H9 (cell line): ENCODE results near the gene TGDS. TPM values are rescaled to one million over a fixed set of nuclear protein-coding genes. Genes with fewer than 3 reads are reported as not detected.

Source experiments
- DNase-seq: peaks from one replicate; pipeline ENCODE4 v3.0.0-alpha.2; 2017
- H2AFZ ChIP-seq: one replicate; pipeline ENCODE4 v1.6.1; 2013; ENCODE audit warnings: mild to moderate bottlenecking, low read length, control low read depth, moderate library complexity
- H2AK5ac ChIP-seq: 2 replicates; pipeline ENCODE4 v1.6.1; 2013; ENCODE audit warnings: low read length, control low read depth, mixed read lengths; ENCODE audit not compliant: insufficient read length
- H2BK120ac ChIP-seq: one replicate; pipeline ENCODE4 v1.6.1; 2013; ENCODE audit warnings: low read depth, mild to moderate bottlenecking, low read length, control low read depth, inconsistent platforms; ENCODE audit not compliant: poor library complexity, severe bottlenecking
- H2BK12ac ChIP-seq: 2 replicates; pipeline ENCODE4 v1.6.1; 2013; ENCODE audit warnings: low read length, control low read depth, mixed read lengths, low read depth; ENCODE audit not compliant: insufficient read length
- H2BK15ac ChIP-seq: 2 replicates; pipeline ENCODE4 v1.6.1; 2013; ENCODE audit warnings: low read depth, low read length, control low read depth
- H2BK20ac ChIP-seq: one replicate; pipeline ENCODE4 v1.6.1; 2013; ENCODE audit warnings: low read depth, mild to moderate bottlenecking, low read length, control low read depth, inconsistent platforms; ENCODE audit not compliant: poor library complexity, severe bottlenecking
- H2BK5ac ChIP-seq: 2 replicates; pipeline ENCODE4 v1.6.1; 2013; ENCODE audit warnings: low read length, control low read depth, mixed read lengths; ENCODE audit not compliant: insufficient read length
- H3K14ac ChIP-seq: 2 replicates; pipeline ENCODE4 v1.6.1; 2013; ENCODE audit warnings: low read length, control low read depth; ENCODE audit not compliant: insufficient read depth
- H3K18ac ChIP-seq: 2 replicates; pipeline ENCODE4 v1.6.1; 2013; ENCODE audit warnings: low read depth, mild to moderate bottlenecking, mixed read lengths, low read length, control low read depth; ENCODE audit not compliant: insufficient read length
- H3K23ac ChIP-seq: 2 replicates; pipeline ENCODE4 v1.6.1; 2013; ENCODE audit warnings: low read length, control low read depth, mixed read lengths, low read depth; ENCODE audit not compliant: insufficient read length
- H3K23me2 ChIP-seq: 2 replicates; pipeline ENCODE4 v1.6.1; 2013; ENCODE audit warnings: low read depth, mild to moderate bottlenecking, mixed read lengths, low read length, control low read depth; ENCODE audit not compliant: insufficient read length, poor library complexity, severe bottlenecking
- H3K27ac ChIP-seq: 2 replicates; pipeline ENCODE4 v1.5.1; 2013; ENCODE audit warnings: low read length, control low read depth, mixed read lengths, low read depth; ENCODE audit not compliant: insufficient read length
- H3K27me3 ChIP-seq: 2 replicates; pipeline ENCODE4 v1.6.1; 2013; ENCODE audit warnings: low read length, control low read depth, inconsistent platforms; ENCODE audit not compliant: insufficient read depth
- H3K4ac ChIP-seq: 2 replicates; pipeline ENCODE4 v1.6.1; 2013; ENCODE audit warnings: low read depth, mild to moderate bottlenecking, control low read depth, inconsistent platforms, low read length, moderate library complexity
- H3K4me1 ChIP-seq: 2 replicates; pipeline ENCODE4 v1.6.1; 2013; ENCODE audit warnings: low read length, control low read depth, inconsistent platforms; ENCODE audit not compliant: insufficient read depth
- H3K4me2 ChIP-seq: 2 replicates; pipeline ENCODE4 v1.6.1; 2013; ENCODE audit warnings: low read length, control low read depth, mixed read lengths; ENCODE audit not compliant: insufficient read length, insufficient read depth
- H3K56ac ChIP-seq: 2 replicates; pipeline ENCODE4 v1.6.1; 2013; ENCODE audit warnings: low read depth, mild to moderate bottlenecking, mixed read lengths, low read length, control low read depth; ENCODE audit not compliant: insufficient read length
- H3K79me1 ChIP-seq: 2 replicates; pipeline ENCODE4 v1.6.1; 2013; ENCODE audit warnings: low read depth, mild to moderate bottlenecking, moderate library complexity, low read length, control low read depth, inconsistent platforms; ENCODE audit not compliant: insufficient read depth, poor library complexity, severe bottlenecking
- H3K79me2 ChIP-seq: 2 replicates; pipeline ENCODE4 v1.6.1; 2013; ENCODE audit warnings: low read length, control low read depth, inconsistent platforms; ENCODE audit not compliant: insufficient read depth
- H3K9ac ChIP-seq: 2 replicates; pipeline ENCODE4 v1.6.1; 2013; ENCODE audit warnings: low read length, control low read depth, mixed read lengths; ENCODE audit not compliant: insufficient read length; ENCODE audit errors: extremely low read depth
- H3K9me3 ChIP-seq: one replicate; pipeline ENCODE4 v1.6.1; 2013; ENCODE audit warnings: low read depth, low read length, inconsistent platforms; ENCODE audit not compliant: control insufficient read depth
- H3T11ph ChIP-seq: one replicate; pipeline ENCODE4 v1.6.1; 2013; ENCODE audit warnings: mild to moderate bottlenecking, low read length, control low read depth, inconsistent platforms
- H4K20me1 ChIP-seq: one replicate; pipeline ENCODE4 v1.6.1; 2013; ENCODE audit not compliant: control insufficient read depth, insufficient read length, insufficient read depth
- H4K5ac ChIP-seq: 2 replicates; pipeline ENCODE4 v1.6.1; 2013; ENCODE audit warnings: low read depth, mild to moderate bottlenecking, mixed read lengths, low read length, control low read depth; ENCODE audit not compliant: insufficient read length
- H4K8ac ChIP-seq: replicated peaks from 2 replicates; pipeline ENCODE4 v1.6.1; 2013; ENCODE audit warnings: low read length, control low read depth, mixed read lengths, low read depth; ENCODE audit not compliant: insufficient read length
- H4K91ac ChIP-seq: 2 replicates; pipeline ENCODE4 v1.6.1; 2013; ENCODE audit warnings: low read depth, mild to moderate bottlenecking, moderate library complexity, mixed read lengths, low read length, control low read depth; ENCODE audit not compliant: insufficient read length
- H3K27ac Mint-ChIP-seq, 3 experiments: 2 replicates in 2 of 3; 3 replicates in 1 of 3; pipeline ENCODE4 v1.8.0; 2020 to 2021; ENCODE audit warnings: mixed read lengths in 3 of 3, mild to moderate bottlenecking in 1 of 3, moderate library complexity in 1 of 3
- H3K27me3 Mint-ChIP-seq: 2 replicates; pipeline ENCODE4 v1.8.0; 2021; ENCODE audit warnings: low read depth, mild to moderate bottlenecking, moderate library complexity, mixed read lengths
- H3K36me3 Mint-ChIP-seq, 3 experiments: 2 replicates in 2 of 3; 3 replicates in 1 of 3; pipeline ENCODE4 v1.8.0; 2020 to 2021; ENCODE audit warnings: low read depth in 3 of 3, mixed read lengths in 3 of 3; ENCODE audit not compliant: insufficient read depth in 1 of 3
- H3K4me1 Mint-ChIP-seq, 2 experiments: 2 replicates each; pipeline ENCODE4 v1.8.0; 2020; ENCODE audit warnings: mixed read lengths in 2 of 2
- H3K4me3 Mint-ChIP-seq, 2 experiments: 2 replicates in 1 of 2; 3 replicates in 1 of 2; pipeline ENCODE4 v1.8.0; 2020 to 2021; ENCODE audit warnings: mild to moderate bottlenecking in 2 of 2, mixed read lengths in 2 of 2, moderate library complexity in 1 of 2
- H3K9me3 Mint-ChIP-seq, 2 experiments: 2 replicates in 1 of 2; 3 replicates in 1 of 2; pipeline ENCODE4 v1.8.0; 2020; ENCODE audit warnings: mild to moderate bottlenecking in 2 of 2, mixed read lengths in 2 of 2, moderate library complexity in 1 of 2
- WGBS: extraction: QIAGEN DNeasy Blood & Tissue Kit; methylation state at CpG from one replicate; pipeline ENCODE4 v1.1.7; 2013; ENCODE audit warnings: missing lambda C conversion rate, low lambda C conversion rate, mixed read lengths; ENCODE audit not compliant: insufficient read length; ENCODE audit errors: extremely low coverage; 5-methylcytosine and 5-hydroxymethylcytosine counted together
- total RNA-seq: library from RNA; stranded (reverse); gene quantifications from 2 replicates; pipeline ENCODE4 v1.2.1, GENCODE V29; 2021
- TF ChIP-seq, protein P1 (sequence below): fragments of 200-600 bp; sonication (generic); conservative IDR thresholded peaks from 3 replicates; pipeline ENCODE4 v1.8.0; 2021; ENCODE audit warnings: antibody characterized with exemption, mild to moderate bottlenecking

Gene TGDS
- total RNA-seq, 1 experiment from 2014 or later, result 13.9 TPM

GRCh38 chr13:94535231-94535630 lies 60.7 kb downstream of the TGDS start:
- no peaks in the 10 kb centered on the region for H3K79me1 ChIP-seq

More at GRCh38 chr13:94535231-94535630, 60.7 kb downstream of the TGDS start:
- Mint-ChIP-seq H3K27ac (no peak overlapping the region), H3K4me3 (no peak overlapping the region), H3K9me3 (peaks cover 0 to 4% of the 10 kb centered on the region in 2 experiments; a peak in 2 of 5 replicates), H3K36me3 (no peaks in the 10 kb centered on the region; a peak in 2 of 7 replicates), H3K4me1 (peaks cover 11 to 13% of the 10 kb centered on the region in 2 experiments), H3K27me3 (no peaks in the 10 kb centered on the region)
- Histone ChIP-seq H2BK15ac (no peak overlapping the region), H3K14ac (no peak overlapping the region), H3K79me2 (no peaks in the 10 kb centered on the region), H3K27me3 (no peaks in the 10 kb centered on the region), H3K56ac (no peak overlapping the region), H2BK20ac (no peak overlapping the region), H4K91ac (no peak overlapping the region), H2AFZ (no peak overlapping the region), H2AK5ac (no peak overlapping the region), H3K4me2 (no peak overlapping the region), H4K5ac (no peak overlapping the region), H3K27ac (no peak overlapping the region), H4K8ac (no peak overlapping the region), H3K23ac (no peak overlapping the region), H4K20me1 (no peaks in the 10 kb centered on the region), H2BK5ac (no peak overlapping the region), H3K9ac (no peak overlapping the region), H2BK120ac (no peak overlapping the region), H2BK12ac (no peak overlapping the region), H3T11ph (no peak overlapping the region), H3K9me3 (no peaks in the 10 kb centered on the region), H3K4ac (no peak overlapping the region), H3K23me2 (no peaks in the 10 kb centered on the region), H3K4me1 (no peaks in the 10 kb centered on the region; the same call in 1 of the 2 replicates), H3K18ac (no peak overlapping the region)
- no CpG with 5 or more reads among the region's 2 CpGs for WGBS
- TF ChIP-seq, protein P1, sequence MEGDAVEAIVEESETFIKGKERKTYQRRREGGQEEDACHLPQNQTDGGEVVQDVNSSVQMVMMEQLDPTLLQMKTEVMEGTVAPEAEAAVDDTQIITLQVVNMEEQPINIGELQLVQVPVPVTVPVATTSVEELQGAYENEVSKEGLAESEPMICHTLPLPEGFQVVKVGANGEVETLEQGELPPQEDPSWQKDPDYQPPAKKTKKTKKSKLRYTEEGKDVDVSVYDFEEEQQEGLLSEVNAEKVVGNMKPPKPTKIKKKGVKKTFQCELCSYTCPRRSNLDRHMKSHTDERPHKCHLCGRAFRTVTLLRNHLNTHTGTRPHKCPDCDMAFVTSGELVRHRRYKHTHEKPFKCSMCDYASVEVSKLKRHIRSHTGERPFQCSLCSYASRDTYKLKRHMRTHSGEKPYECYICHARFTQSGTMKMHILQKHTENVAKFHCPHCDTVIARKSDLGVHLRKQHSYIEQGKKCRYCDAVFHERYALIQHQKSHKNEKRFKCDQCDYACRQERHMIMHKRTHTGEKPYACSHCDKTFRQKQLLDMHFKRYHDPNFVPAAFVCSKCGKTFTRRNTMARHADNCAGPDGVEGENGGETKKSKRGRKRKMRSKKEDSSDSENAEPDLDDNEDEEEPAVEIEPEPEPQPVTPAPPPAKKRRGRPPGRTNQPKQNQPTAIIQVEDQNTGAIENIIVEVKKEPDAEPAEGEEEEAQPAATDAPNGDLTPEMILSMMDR, result no peak
- no peak for DNase-seq
